ENCODE measurements around the gene PRM1.

Gene PRM1

DNA sequence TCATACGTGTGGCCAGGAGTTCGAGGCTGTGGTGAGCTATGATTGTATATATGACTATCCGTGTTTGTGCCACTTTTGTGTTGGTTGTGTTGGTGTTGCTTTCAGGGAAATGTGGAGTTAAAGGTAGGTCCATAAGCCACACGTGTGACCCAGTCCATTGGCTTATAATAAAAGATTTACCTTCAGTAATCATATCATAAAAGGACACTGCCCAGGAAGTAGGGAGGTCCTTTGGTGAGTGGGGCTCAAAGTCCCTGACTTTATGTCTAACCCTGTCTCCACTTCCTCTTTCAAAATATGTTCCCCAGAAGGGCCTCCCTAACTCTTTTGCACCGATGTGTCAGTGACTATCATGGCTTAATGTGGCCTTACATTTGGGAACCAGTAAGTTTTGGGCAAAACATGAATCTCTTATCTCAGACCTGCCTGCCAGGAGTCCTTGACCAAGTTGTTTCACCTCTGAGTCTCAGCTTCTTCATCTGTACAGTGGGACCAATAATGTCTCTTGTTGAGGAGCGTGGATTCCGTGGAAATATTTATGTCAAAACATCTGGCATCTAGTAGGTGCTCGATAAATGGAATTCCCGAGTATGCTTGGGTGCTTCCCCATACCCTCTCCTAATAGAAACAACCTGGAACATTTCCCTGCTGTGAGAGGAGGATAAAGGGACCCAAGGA, 16.8 kb downstream of the PRM1 start:
- no peaks in the 10 kb centered on the region for H3K36me3 Mint-ChIP-seq (ENCODE audit: low read depth)
- H3K27me3 Mint-ChIP-seq (ENCODE audit: low read depth) = peaks cover 11% of the 10 kb centered on the region
- H3K4me3 Mint-ChIP-seq = no peak overlapping the region

DNA sequence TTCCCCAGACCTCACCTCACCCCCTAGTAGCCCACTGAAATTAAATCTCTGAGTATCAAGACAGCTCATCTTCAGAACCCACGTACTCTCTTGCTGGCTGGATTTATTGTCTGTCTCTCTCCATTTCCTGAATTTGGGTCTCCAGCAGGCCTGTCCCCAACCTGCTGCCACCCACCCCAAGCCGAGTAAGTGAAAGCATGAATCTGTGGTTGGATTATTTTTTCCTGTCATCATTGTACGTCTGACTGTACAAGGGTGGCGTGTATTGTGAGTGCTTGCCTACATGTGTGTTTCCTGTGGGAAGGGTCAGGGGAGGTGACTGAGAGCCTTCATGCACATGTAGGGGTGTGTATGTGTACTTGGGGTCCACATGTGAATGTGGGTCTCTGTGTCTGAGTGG, 17.4 kb downstream of the PRM1 start:
- H3K27ac Mint-ChIP-seq = no peak overlapping the region
- peaks cover 10% of the 10 kb centered on the region for H3K27me3 Mint-ChIP-seq (ENCODE audit: low read depth)
- no peak overlapping the region for H3K4me3 Mint-ChIP-seq
- H3K36me3 Mint-ChIP-seq (ENCODE audit: low read depth) = no peaks in the 10 kb centered on the region
- TF ChIP-seq, protein P1, sequence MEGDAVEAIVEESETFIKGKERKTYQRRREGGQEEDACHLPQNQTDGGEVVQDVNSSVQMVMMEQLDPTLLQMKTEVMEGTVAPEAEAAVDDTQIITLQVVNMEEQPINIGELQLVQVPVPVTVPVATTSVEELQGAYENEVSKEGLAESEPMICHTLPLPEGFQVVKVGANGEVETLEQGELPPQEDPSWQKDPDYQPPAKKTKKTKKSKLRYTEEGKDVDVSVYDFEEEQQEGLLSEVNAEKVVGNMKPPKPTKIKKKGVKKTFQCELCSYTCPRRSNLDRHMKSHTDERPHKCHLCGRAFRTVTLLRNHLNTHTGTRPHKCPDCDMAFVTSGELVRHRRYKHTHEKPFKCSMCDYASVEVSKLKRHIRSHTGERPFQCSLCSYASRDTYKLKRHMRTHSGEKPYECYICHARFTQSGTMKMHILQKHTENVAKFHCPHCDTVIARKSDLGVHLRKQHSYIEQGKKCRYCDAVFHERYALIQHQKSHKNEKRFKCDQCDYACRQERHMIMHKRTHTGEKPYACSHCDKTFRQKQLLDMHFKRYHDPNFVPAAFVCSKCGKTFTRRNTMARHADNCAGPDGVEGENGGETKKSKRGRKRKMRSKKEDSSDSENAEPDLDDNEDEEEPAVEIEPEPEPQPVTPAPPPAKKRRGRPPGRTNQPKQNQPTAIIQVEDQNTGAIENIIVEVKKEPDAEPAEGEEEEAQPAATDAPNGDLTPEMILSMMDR (IDR thresholded peaks at IDR 0.05; ENCODE audit: unreplicated experiment in 3 of 3) = no peak
- no peaks in the 10 kb centered on the region for H3K9me3 Mint-ChIP-seq
- peaks cover 7% of the 10 kb centered on the region for H3K4me1 Mint-ChIP-seq

More for the DNA sequence above, 16.8 kb downstream of the PRM1 start:
- no peak overlapping the region for H3K27ac Mint-ChIP-seq
- peaks cover 7% of the 10 kb centered on the region for H3K4me1 Mint-ChIP-seq
- TF ChIP-seq, protein P1 (IDR thresholded peaks at IDR 0.05; ENCODE audit: unreplicated experiment in 3 of 3) = no peak
- no peaks in the 10 kb centered on the region for H3K9me3 Mint-ChIP-seq

DNA sequence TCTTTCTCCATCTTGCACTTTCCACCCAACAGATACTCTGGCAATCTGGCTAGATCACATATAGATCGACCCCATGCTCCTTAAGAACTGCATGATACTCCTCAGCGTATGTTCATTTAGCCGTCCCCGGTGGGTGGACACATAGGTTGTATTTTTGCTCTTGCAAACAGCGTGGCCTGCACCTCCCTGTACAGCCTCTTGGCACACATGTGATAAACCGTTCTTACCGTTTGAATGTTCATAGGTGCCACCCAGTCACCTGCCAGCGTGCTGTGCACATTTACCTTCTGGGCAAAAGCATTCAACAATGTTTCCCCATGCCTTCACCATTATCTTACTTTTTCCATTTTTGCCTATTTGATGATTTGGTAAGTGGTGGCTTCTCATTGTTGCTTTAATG, 18.2 kb downstream of the PRM1 start:
- Mint-ChIP-seq H3K4me1 (peaks cover 7% of the 10 kb centered on the region), H3K27me3 (ENCODE audit: low read depth) (peaks cover 10% of the 10 kb centered on the region), H3K27ac (peak overlapping the region in 1 of 3 experiments; percentile 35), H3K36me3 (ENCODE audit: low read depth) (no peaks in the 10 kb centered on the region), H3K9me3 (no peaks in the 10 kb centered on the region), H3K4me3 (no peak overlapping the region)
- TF ChIP-seq, protein P1 (IDR thresholded peaks at IDR 0.05; ENCODE audit: unreplicated experiment in 3 of 3) = no peak

DNA sequence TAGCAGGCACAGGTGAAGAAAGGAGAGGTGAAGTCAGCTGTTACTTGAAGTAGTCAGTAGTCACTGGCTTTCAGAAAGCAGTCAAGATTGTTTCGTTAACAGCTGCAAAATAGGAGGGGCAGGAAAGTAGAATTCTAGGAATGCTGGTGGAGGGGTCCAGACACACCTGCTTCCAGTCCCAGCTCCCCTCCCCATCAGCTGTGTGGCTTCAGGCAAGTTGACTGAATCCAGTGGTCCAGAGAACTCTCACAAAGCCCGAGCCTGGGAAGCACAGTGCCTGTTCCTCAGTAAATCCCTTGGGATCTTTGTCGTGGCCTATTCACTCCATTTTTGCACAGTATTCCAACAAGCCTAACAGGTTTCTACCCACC, 20.5 kb downstream of the PRM1 start:
- Mint-ChIP-seq H3K27me3 (ENCODE audit: low read depth) (peaks cover 18% of the 10 kb centered on the region), H3K4me3 (no peak overlapping the region), H3K9me3 (no peaks in the 10 kb centered on the region), H3K27ac (peak overlapping the region in 1 of 3 experiments; percentile 23), H3K4me1 (peaks cover 14% of the 10 kb centered on the region), H3K36me3 (ENCODE audit: low read depth) (no peaks in the 10 kb centered on the region)
- TF ChIP-seq, protein P1 (IDR thresholded peaks at IDR 0.05; ENCODE audit: unreplicated experiment in 3 of 3) = no peak

DNA sequence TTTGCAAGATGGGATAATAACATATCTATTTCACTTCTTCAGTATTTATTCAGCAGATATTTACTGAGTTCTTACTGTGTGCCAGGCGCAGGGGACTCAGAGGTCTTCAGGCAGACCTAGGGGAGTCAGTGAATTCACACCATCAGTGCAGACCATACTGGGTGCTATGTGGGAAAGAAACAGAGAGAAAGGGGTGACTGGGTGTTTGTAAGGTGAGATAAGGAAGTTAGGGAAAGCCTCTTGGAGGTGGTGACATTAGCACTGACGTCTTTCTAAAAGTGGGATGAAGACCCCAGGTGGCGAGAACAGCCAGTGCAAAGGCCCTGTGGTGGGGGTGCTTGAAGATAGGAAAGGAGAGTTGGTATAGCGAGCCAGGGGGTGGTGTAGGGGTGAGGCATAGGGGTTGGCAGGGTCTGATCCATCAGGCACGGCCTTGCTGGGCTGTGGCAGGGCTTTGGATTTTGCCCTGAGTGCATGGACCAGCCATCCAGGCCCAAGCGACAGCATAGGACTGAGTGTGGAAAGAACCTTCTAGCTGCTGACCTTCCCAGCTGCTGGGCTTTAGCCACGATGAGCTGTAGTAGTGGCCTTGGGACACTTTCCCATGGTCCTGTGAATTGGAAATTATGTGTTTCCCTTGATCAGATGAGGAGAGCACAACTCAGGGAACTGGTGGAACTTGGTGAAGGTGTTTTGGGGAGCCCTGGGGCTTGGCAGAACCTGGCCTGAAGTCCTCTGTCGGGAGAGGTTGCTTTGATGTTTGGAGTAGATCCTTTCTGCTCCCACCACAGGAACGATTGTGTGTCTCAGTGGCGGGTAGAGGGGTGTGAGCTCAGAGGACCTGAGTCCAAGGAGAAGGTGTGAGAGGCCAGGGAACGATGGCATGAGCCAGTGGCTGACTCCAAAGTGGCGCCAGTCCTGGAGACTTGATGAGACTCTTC, 21.2 kb downstream of the PRM1 start:
- TF ChIP-seq, protein P1 (IDR thresholded peaks at IDR 0.05; ENCODE audit: unreplicated experiment in 3 of 3) = no peak
- Mint-ChIP-seq H3K27ac (peak overlapping the region; percentile 18 to 33 (median 23)), H3K4me1 (peaks cover 14% of the 10 kb centered on the region), H3K9me3 (no peaks in the 10 kb centered on the region), H3K27me3 (ENCODE audit: low read depth) (peaks cover 18% of the 10 kb centered on the region), H3K36me3 (ENCODE audit: low read depth) (no peaks in the 10 kb centered on the region), H3K4me3 (no peak overlapping the region)
